Right cardiac atrium (tissue), 5 donors: ENCODE results near the gene SYNE1. TPM values are rescaled to one million over a fixed set of nuclear protein-coding genes. Genes with fewer than 3 reads are reported as not detected.
A peak's percentile ranks its signal among the peaks of the same experiment; 100 is the strongest.
"Not testable (repeated sequence)": the region's sequence is repeated elsewhere in the genome, so short reads cannot be mapped to it uniquely, and the experiment has no call there.

ENCODE experiments used
- ATAC-seq, 2 donors: fragments of 200-7000 bp; cut with Tn5 transposase; one replicate each; pipeline versions ENCODE4 v1.8.0 to v1.9.1; 2020; ENCODE audit warnings: moderate library complexity in 2 of 2, mild to moderate bottlenecking in 1 of 2
- DNase-seq, 3 donors: peaks; one replicate each; pipeline ENCODE4 v3.0.0-alpha.2; 2020
- H3K27ac ChIP-seq: one replicate; pipeline ENCODE4 v1.5.1; 2013; ENCODE audit warnings: mild to moderate bottlenecking, low read length, control low read depth, moderate library complexity
- H3K27me3 ChIP-seq: one replicate; pipeline ENCODE4 v1.6.1; 2013; ENCODE audit not compliant: control insufficient read depth, insufficient read depth
- H3K4me1 ChIP-seq: one replicate; pipeline ENCODE4 v1.6.1; 2013; ENCODE audit warnings: low read length; ENCODE audit not compliant: control insufficient read depth, insufficient read depth
- H3K4me3 ChIP-seq: one replicate; pipeline ENCODE4 v1.5.1; 2013; ENCODE audit warnings: low read length, control low read depth
- H3K9me3 ChIP-seq: one replicate; pipeline ENCODE4 v1.6.1; 2013; ENCODE audit warnings: low read length; ENCODE audit not compliant: control insufficient read depth
- WGBS: extraction: QIAGEN DNeasy Blood & Tissue Kit; methylation state at CpG from one replicate; pipeline ENCODE4 v1.1.7; 2013; 5-methylcytosine and 5-hydroxymethylcytosine counted together
- intact Hi-C, 4 donors: fragments of 100-400 bp; cut with DNase I; formaldehyde crosslinking; loops; one replicate each; pipeline versions ENCODE4 v1.11.0 to v1.14.0; 2022 to 2023
- polyA plus RNA-seq: library from polyadenylated mRNA; stranded (reverse); fragments of 200-250 nt; gene quantifications from one replicate; pipeline ENCODE4 v1.2.3, GENCODE V29; 2013
- total RNA-seq, 4 donors: library from RNA; stranded (reverse); fragmentation: NEBNext Ultra II Directional; extraction: Animal tissue kit (Norgen Biotek cat#: 25700); gene quantifications; one replicate each; pipeline ENCODE4 v1.2.1, GENCODE V29; 2021
- donor health status: healthy with polysubstance abuse.
- donor health status: DM: no; HTN: yes; CAD: no.
- donor health status: DM: no; HTN: no; CAD: no.
- donor health status: DM: no; HTN: yes; CAD: no; lungs with severe emphysema.
- donor health status: DM: yes; HTN: yes; CAD: no.

SYNE1 gene
- total and polyA plus RNA-seq, 5 donors = 71.7 to 162 (median 116) TPM

DNA sequence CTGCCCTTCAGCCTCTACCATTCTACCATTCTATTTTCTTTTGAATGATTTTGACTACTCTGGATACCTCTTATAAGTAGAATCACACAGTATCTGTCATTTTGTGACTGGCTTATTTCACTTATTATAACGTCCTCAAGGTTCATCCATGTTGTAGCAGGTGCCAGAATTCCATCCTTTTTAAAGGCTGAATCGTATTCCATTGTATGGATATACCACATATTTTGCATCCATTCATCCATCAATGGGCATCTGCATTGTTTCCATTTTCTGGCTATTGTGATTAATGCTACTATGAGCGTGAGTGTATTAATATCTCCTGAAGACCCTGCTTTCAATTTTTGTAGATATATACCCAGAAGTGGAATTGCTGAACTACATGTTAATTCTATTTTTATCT lies 105.5 kb downstream of the SYNE1 start:
- Histone ChIP-seq H3K27me3 (no peaks in the 10 kb centered on the region), H3K27ac (no peak overlapping the region), H3K4me3 (no peak overlapping the region), H3K9me3 (no peaks in the 10 kb centered on the region), H3K4me1 (no peaks in the 10 kb centered on the region)
- no peak for DNase-seq
- intact Hi-C loops = no loop called here
- WGBS = 88% methylated on average over 3 of the region's 3 CpGs
- ATAC-seq = no peak

DNA sequence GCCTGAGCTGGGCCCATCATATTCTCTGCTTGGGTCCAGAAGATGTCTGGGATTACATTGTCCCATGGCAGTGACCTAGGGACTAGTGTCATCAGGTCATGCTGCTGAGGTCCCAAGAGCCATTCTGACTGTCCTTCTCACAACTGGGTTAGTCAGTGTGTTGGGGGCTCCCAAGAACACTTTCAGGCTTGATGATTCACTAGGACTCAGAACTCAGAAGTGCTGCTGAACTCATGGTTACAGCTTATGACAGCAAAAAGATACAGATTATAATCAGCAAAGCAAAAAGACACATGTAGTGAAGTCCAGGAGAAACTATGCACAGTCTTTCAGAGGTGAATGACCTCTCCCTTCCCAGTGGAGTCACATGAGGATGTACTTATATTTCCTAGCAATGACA lies 107.8 kb downstream of the SYNE1 start:
- no peak for ATAC-seq
- intact Hi-C loops = no loop called here
- H3K27me3 ChIP-seq = no peaks in the 10 kb centered on the region
- H3K4me1 ChIP-seq = peaks cover 2% of the 10 kb centered on the region
- H3K27ac ChIP-seq = no peak overlapping the region
- no peak overlapping the region for H3K4me3 ChIP-seq
- no peaks in the 10 kb centered on the region for H3K9me3 ChIP-seq
- no peak for DNase-seq

- H3K27ac ChIP-seq, H3K9me3 ChIP-seq, H3K4me3 ChIP-seq, H3K4me1 ChIP-seq, DNase-seq, intact Hi-C loops, ATAC-seq, H3K27me3 ChIP-seq: not testable (repeated sequence)
- WGBS = 96% methylated on average over 1 of the region's 1 CpG
Observed at GRCh38 chr6:152514120-152514519, 123.0 kb downstream of the SYNE1 start.

DNA sequence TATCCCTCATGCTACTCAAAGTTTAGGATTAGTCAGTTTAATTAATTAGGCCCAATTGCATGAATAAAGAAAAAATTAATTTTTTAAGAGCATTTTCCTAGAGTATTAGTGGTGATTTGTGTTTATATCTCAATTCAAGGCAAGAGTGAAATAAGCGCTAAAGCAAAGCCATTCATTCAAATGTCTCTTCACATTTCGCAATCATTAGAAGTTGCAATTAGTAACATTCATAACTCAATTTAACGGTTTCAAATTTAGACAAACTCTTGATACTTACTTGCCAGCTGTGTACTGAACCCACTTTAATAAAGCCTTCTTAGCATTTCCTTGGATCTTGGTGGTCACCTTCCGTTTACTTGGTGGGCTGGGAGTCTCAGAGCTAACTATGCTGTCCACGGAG lies 127.2 kb downstream of the SYNE1 start:
- intact Hi-C loops = no loop called here
- no peak for ATAC-seq
- Histone ChIP-seq H3K9me3 (no peaks in the 10 kb centered on the region), H3K4me1 (no peaks in the 10 kb centered on the region), H3K27me3 (no peaks in the 10 kb centered on the region), H3K4me3 (no peak overlapping the region), H3K27ac (no peak overlapping the region)
- WGBS = 95% methylated on average over 5 of the region's 5 CpGs
- no peak for DNase-seq

- H3K4me3 ChIP-seq = no peak overlapping the region
- no peak for DNase-seq
- H3K9me3 ChIP-seq = no peaks in the 10 kb centered on the region
- 83% methylated on average over 2 of the region's 2 CpGs for WGBS
- intact Hi-C loops = no loop called here
- no peak overlapping the region for H3K27ac ChIP-seq
- H3K4me1 ChIP-seq = no peaks in the 10 kb centered on the region
- no peak for ATAC-seq
- H3K27me3 ChIP-seq = no peaks in the 10 kb centered on the region
Observed at GRCh38 chr6:152508477-152508876, 128.7 kb downstream of the SYNE1 start.

GRCh38 chr6:152503546-152503945 lies 133.6 kb downstream of the SYNE1 start:
- intact Hi-C loops = no loop called here
- ATAC-seq = no peak
- Histone ChIP-seq H3K4me1 (no peaks in the 10 kb centered on the region), H3K9me3 (no peaks in the 10 kb centered on the region), H3K27ac (no peak overlapping the region), H3K27me3 (no peaks in the 10 kb centered on the region), H3K4me3 (no peak overlapping the region)
- no peak for DNase-seq
- WGBS = 79% methylated on average over 3 of the region's 3 CpGs

GRCh38 chr6:152502421-152503188 lies 134.6 kb downstream of the SYNE1 start:
- DNase-seq (no peak), ATAC-seq (no peak)
- intact Hi-C loops = no loop called here
- Histone ChIP-seq H3K4me1 (no peaks in the 10 kb centered on the region), H3K27ac (no peak overlapping the region), H3K9me3 (no peaks in the 10 kb centered on the region), H3K4me3 (no peak overlapping the region), H3K27me3 (no peaks in the 10 kb centered on the region)
- 86% methylated on average over 6 of the region's 6 CpGs for WGBS

DNA sequence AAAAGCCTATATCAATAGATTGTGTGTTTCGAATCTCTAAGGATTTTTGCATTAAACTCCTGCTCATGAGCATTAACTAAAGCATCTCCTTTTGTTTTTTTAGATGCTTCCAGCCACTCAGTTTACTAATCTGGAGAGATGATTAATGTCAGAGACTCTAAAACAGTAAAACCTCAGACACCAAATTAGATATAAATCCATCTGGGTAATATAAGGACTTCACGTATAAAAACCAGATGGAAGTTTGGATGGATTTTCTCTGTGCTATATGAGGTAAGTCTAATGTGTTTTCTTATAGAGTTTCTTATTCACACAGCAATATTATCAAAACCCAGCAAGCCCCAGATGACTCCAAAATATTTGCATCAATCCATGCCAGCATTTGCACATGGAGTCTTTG lies 137.2 kb downstream of the SYNE1 start:
- no peaks in the 10 kb centered on the region for H3K27me3 ChIP-seq
- no peak overlapping the region for H3K27ac ChIP-seq
- WGBS = 90% methylated on average over 2 of the region's 2 CpGs
- no peak for ATAC-seq
- H3K4me3 ChIP-seq = no peak overlapping the region
- no peaks in the 10 kb centered on the region for H3K4me1 ChIP-seq
- intact Hi-C loops = no loop called here
- DNase-seq = no peak
- no peaks in the 10 kb centered on the region for H3K9me3 ChIP-seq

DNA sequence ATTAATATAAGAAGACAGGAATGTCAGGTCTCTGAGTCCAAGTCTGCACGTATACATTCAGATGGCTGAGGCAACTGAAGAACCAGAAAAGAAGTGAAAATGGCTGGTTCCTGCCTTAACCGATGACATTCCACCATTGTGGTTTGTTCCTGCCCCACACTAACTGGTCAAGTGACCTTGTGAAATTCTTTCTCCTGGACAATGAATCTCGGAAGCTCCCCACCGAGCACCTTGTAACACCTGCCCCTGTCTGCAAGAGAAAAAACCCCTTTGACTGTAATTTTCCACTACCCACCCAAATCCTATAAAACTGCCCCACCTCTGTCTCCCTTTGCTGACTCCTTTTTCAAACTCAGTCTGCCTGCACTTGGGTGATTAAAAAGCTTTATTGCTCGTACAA lies 140.4 kb downstream of the SYNE1 start:
- Histone ChIP-seq H3K9me3 (no peaks in the 10 kb centered on the region), H3K4me1 (no peaks in the 10 kb centered on the region), H3K27me3 (no peaks in the 10 kb centered on the region), H3K4me3 (no peak overlapping the region), H3K27ac (no peak overlapping the region)
- ATAC-seq (no peak), DNase-seq (no peak)
- intact Hi-C loops = no loop called here
- WGBS = 90% methylated on average over 5 of the region's 5 CpGs

- H3K27me3 ChIP-seq, H3K4me3 ChIP-seq, H3K9me3 ChIP-seq, ATAC-seq, H3K27ac ChIP-seq, intact Hi-C loops, DNase-seq, H3K4me1 ChIP-seq: not testable (repeated sequence)
- WGBS = 95% methylated on average over 6 of the region's 6 CpGs
Observed at GRCh38 chr6:152495456-152495855, 141.7 kb downstream of the SYNE1 start.

DNA sequence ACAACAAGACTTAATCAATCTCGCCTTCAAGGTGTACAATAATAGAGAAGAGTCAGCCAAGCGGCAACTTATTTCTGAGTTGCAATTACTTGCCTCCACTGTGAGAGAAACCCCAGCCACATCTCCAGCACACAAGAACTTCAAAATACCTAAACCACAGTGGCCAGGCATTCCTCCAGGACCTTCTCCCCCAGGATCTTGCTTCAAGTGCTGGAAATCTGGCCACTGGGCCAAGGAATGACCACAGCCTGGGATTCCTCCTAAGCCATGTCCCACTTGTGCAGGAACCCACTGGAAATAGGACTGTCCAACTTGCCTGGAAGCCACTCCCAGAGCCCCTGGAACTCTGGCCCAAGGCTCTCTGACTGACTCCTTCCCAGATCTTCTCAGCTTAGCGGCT lies 144.9 kb downstream of the SYNE1 start:
- ATAC-seq, H3K4me1 ChIP-seq, H3K9me3 ChIP-seq, H3K27ac ChIP-seq, H3K4me3 ChIP-seq, H3K27me3 ChIP-seq, intact Hi-C loops: not testable (repeated sequence)
- WGBS = 96% methylated on average over 3 of the region's 3 CpGs
- DNase-seq = peak in 1 of 3 donors; percentile 10

DNA sequence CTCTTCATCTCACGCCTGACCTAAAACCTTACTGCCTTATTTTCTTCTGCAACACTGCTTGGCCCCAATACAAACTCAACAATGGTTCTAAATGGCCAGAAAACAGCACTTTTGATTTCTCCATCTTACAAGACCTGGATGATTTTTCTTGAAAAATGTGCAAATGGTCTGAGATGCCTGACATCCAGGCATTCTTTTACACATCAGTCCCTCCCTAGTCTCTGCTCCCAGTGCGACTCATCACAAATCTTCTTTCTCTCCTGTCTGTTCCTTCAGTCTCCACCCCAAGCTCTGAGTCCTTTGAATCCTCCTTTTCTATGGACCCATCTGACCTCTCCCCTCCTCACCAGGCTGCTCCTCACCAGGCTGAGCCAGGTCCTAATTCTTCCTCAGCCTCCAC lies 145.7 kb downstream of the SYNE1 start:
- WGBS = 88% methylated on average over 2 of the region's 2 CpGs
- not testable (repeated sequence) for H3K27me3 ChIP-seq, ATAC-seq

More for the DNA sequence above, 145.7 kb downstream of the SYNE1 start:
- intact Hi-C loops, DNase-seq, H3K9me3 ChIP-seq, H3K27ac ChIP-seq, H3K4me3 ChIP-seq, H3K4me1 ChIP-seq: not testable (repeated sequence)
